OCI-M1 (cell line): ENCODE data around the gene FAM229B.

Source experiments
- DNase-seq: peaks from one replicate; lab custom pipeline; 2025; lab: John Stamatoyannopoulos, UW

The FAM229B gene

DNA sequence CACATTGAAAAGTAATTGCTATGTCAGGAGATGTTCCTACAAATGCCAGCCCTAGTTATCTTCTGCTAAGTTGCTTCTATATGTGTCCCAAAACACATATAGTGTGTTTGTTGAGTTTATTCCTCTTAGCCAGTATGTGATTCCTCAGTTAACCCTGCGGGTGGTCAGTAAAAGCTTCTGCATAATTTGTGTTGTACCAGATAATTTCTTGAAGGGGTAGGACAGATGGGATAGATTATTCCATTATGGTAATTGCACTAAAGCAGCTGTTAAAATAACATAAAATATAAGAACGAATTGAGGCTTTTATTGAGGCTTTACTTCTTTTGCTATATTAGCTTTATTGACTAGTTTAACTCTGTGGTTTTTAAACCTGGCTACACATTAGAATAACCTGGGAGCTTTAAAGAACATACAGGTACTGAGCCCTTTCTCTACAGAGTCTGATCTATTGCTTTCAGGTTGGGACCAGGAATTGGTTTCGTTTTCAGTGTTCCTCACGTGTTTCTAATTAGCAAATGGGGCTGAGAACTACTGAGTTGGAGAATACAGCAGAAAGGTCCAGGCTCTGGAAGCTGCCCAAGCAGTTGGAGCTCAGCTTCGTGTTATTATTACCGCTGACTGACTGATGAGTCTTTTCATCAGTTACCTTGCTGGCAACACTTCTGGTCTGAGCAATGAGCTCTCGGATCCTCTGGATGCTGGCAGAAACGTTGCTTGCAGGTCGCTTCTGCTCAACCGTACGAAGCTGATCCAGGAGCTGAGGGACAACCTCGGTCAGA lies 56.9 kb downstream of the FAM229B start:
- DNase-seq: peak; percentile 69

DNA sequence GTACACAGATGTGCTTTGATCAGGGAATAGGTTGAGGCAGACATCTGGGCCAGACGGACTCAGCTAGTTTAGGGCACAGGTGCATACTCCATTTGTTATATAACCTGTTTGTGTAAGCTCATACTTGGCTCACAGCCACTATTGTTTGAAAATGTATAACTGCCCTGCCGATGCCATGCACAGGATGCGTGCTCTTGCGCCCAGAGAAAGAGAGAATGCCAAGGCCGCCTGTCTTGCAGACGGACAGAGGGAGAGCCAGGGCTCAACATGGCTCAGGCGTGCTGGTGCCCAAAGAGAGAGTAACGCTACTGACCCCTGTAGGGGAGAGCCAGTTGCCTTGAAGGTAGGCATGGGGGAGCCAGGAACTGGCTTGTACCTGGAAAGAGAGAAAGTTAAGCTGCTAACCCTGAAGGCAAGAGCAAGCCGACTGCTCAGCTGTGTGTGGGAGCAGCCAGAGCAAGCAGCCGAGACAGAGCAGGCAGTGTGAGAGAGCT lies 57.7 kb downstream of the FAM229B start:
- no peak for DNase-seq

DNA sequence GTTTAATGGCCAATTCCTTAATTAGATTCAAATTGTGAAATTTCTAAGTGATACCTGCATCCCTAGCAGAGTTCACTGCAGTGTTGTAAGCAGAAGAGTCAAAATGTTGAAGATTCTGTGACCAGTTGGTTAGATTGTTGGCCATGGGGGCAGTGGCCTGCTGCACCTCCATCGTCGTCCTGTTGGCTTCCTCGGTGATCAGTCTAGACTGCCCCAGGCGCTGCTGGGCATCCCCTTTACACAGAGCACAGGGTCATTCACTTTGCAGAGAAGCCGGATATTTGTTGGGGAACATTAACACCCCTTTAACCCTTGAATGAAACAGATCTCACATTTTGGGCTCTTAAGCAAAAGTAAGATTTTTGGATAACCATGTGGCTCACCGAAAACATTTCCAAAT lies 60.7 kb downstream of the FAM229B start:
- DNase-seq: no peak

DNA sequence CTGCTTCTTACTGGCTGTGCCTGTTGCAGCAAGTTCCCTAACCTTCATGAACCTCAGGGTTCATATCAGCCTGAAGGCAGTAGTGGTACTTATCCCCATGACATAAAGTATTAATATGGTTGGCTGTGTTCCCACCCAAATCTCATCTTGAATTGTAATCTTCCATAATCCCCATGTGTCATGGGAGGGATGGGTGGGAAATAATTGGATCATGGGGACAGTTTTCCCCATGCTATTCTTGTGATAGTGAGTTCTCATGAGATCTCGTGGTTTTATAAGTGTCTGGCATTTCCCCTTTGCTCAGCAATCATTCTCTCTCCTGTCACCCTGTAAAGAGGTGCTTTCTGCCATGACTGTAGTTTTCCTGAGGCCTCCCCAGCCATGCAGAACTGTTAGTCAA lies 61.8 kb downstream of the FAM229B start:
- DNase-seq: no peak

DNA sequence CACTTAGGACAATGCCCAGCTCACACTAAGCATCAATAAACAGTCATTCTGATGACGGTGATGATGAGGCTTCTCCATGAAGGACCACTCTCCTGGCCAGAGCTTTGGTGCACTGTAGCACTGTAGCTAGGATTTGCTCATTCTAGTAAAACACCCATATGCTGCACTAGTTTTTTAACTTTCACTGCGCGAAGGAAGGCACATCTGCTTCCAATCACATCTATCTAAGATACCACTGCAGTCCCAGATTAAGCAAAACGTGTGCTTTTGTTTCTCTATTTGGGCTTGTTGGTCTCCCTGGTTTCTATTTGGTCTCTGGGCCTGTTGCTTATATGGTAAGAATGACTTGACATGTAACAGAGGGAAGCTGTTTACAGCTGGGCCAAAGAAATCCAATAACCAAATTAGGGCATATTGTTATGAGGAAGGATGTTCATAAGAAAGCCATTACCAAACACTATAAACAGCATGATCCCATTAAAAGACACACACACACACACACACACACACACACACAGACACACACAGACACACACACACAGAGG lies 62.4 kb downstream of the FAM229B start:
- DNase-seq: no peak

DNA sequence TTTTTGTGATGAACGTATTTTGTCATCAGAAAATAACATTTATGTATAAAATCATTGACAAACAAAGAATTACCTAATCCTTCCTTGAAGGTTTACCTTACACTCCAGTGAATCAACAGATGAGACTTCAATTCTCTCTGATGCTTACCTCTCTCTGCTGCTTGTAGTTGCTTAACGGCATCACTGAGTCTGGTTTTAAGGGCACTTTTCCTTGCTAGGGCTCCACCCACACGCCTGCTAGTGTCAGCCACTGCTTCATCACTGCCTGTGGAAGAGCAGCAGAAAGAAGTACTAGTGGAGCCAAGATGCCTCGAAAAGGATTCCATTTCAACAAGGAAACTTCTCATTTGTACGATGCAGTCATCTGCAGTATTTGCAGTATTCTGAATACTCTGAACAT lies 63.0 kb downstream of the FAM229B start:
- peak; percentile 29 for DNase-seq
